ENCODE data around the gene IDS.

Gene IDS

GRCh38 chrX:149456476-149457245 is 48.4 kb downstream of the IDS start:
- DNase-seq (ENCODE audit: low read depth): no peak

- no peak for DNase-seq (ENCODE audit: low read depth)
These were observed 49.2 kb downstream of the IDS start for GRCh38 chrX:149455934-149456333.

GRCh38 chrX:149453906-149454822 is 50.9 kb downstream of the IDS start:
- DNase-seq (ENCODE audit: low read depth): no peak

GRCh38 chrX:149453030-149453429 is 52.1 kb downstream of the IDS start:
- DNase-seq (ENCODE audit: low read depth): no peak

- no peak for DNase-seq (ENCODE audit: low read depth)
These were observed 71.7 kb downstream of the IDS start for GRCh38 chrX:149433451-149433850.

- DNase-seq (ENCODE audit: low read depth): no peak
These were observed 72.1 kb downstream of the IDS start for GRCh38 chrX:149433051-149433450.

Measured in stimulated activated CD8-positive, alpha-beta memory T cell treated with anti-CD3 and anti-CD28 coated beads, Interleukin-4, amount 100 ng/mL, for 24 hours (primary cell).